Pons (tissue), 1 donor: ENCODE measurements around the gene OBSCN.

ENCODE experiments used
- DNase-seq: peaks from one replicate; pipeline ENCODE4 v3.0.0-alpha.2; 2016; ENCODE audit warnings: low spot score

Gene OBSCN

GRCh38 chr1:228387321-228387720, 179.5 kb downstream of the OBSCN start:
- no peak for DNase-seq

GRCh38 chr1:228390649-228391048, 182.8 kb downstream of the OBSCN start:
- no peak for DNase-seq

- DNase-seq: no peak
Observed at GRCh38 chr1:228391411-228392020, 183.7 kb downstream of the OBSCN start.

- no peak for DNase-seq
Observed at GRCh38 chr1:228392111-228392936, 184.5 kb downstream of the OBSCN start.

GRCh38 chr1:228393268-228393701, 185.4 kb downstream of the OBSCN start:
- DNase-seq: no peak

- no peak for DNase-seq
Observed at GRCh38 chr1:228393811-228394570, 186.1 kb downstream of the OBSCN start.

- no peak for DNase-seq
Observed at GRCh38 chr1:228394571-228395394, 186.9 kb downstream of the OBSCN start.

- no peak for DNase-seq
Observed at GRCh38 chr1:228396770-228397662, 189.2 kb downstream of the OBSCN start.

- DNase-seq: no peak
Observed at GRCh38 chr1:228397966-228398365, 190.1 kb downstream of the OBSCN start.

GRCh38 chr1:228398741-228399461, 191.1 kb downstream of the OBSCN start:
- no peak for DNase-seq

- DNase-seq: no peak
Observed at GRCh38 chr1:228399531-228400236, 191.8 kb downstream of the OBSCN start.

GRCh38 chr1:228400237-228400651, 192.4 kb downstream of the OBSCN start:
- DNase-seq: no peak

- DNase-seq: no peak
Observed at GRCh38 chr1:228400692-228401454, 193.0 kb downstream of the OBSCN start.

GRCh38 chr1:228401782-228402640, 194.2 kb downstream of the OBSCN start:
- DNase-seq: no peak

- no peak for DNase-seq
Observed at GRCh38 chr1:228402641-228403025, 194.8 kb downstream of the OBSCN start.

GRCh38 chr1:228403231-228403631, 195.4 kb downstream of the OBSCN start:
- DNase-seq: no peak

- DNase-seq: no peak
Observed at GRCh38 chr1:228404107-228404720, 196.4 kb downstream of the OBSCN start.
